Upper lobe of right lung (tissue), 1 donor: ENCODE results near the gene NDUFS3. TPM values are rescaled to one million over a fixed set of nuclear protein-coding genes. Genes with fewer than 3 reads are reported as not detected.

Experiments
- ATAC-seq: fragments of 200-7000 bp; cut with Tn5 transposase; one replicate; pipeline ENCODE4 v1.9.1; 2020; ENCODE audit warnings: mild to moderate bottlenecking, moderate library complexity
- DNase-seq: peaks from one replicate; pipeline ENCODE4 v3.0.0-alpha.2; 2020
- H3K27ac ChIP-seq: fragments of 200-600 bp; one replicate; pipeline ENCODE4 v1.8.0; 2022
- H3K27me3 ChIP-seq: fragments of 200-600 bp; one replicate; pipeline ENCODE4 v1.8.0; 2022; ENCODE audit warnings: mild to moderate bottlenecking
- H3K36me3 ChIP-seq: fragments of 200-600 bp; one replicate; pipeline ENCODE4 v1.8.0; 2022
- H3K4me1 ChIP-seq: fragments of 200-600 bp; one replicate; pipeline ENCODE4 v1.8.0; 2022
- H3K4me3 ChIP-seq: fragments of 200-600 bp; one replicate; pipeline ENCODE4 v1.8.0; 2022; ENCODE audit warnings: mild to moderate bottlenecking
- H3K9me3 ChIP-seq: fragments of 200-600 bp; one replicate; pipeline ENCODE4 v1.8.0; 2022
- CTCF ChIP-seq: fragments of 200-600 bp; IDR thresholded peaks from one replicate; pipeline ENCODE4 v1.8.0; 2022; ENCODE audit warnings: antibody characterized with exemption
- intact Hi-C: fragments of 100-400 bp; cut with DNase I; formaldehyde crosslinking; loops from one replicate; pipeline ENCODE4 v1.11.0; 2022
- total RNA-seq: library from RNA; stranded (reverse); fragmentation: NEBNext Ultra II Directional; extraction: Animal tissue kit (Norgen Biotek cat#: 25700); gene quantifications from one replicate; pipeline ENCODE4 v1.2.1, GENCODE V29; 2021
- donor health status: DM: no; HTN: yes; CAD: no; lungs with severe emphysema.

Gene NDUFS3
- total RNA-seq, 1 donor from 2014 or later: 76.2 TPM

GRCh38 chr11:47593934-47594855 lies 15.3 kb downstream of the NDUFS3 start, which contains the start of gene C1QTNF4:
C1QTNF4 (minus strand) TSS chr11:47594411; CDS start chr11:47590810, 3,601 bp downstream.
- H3K4me1 ChIP-seq: peaks cover 13% of the 10 kb centered on the region
- H3K9me3 ChIP-seq: no peaks in the 10 kb centered on the region
- ATAC-seq (peak; percentile 18), DNase-seq (no peak)
- peaks cover 34% of the 10 kb centered on the region for H3K27me3 ChIP-seq
- no peaks in the 10 kb centered on the region for H3K36me3 ChIP-seq
- H3K4me3 ChIP-seq: no peak within 1 kb of the TSS
- intact Hi-C loops: no loop called here
- no peak within 1 kb of the TSS for H3K27ac ChIP-seq
- no peak for TF ChIP-seq CTCF

- no peaks in the 10 kb centered on the region for H3K9me3 ChIP-seq
- H3K4me3 ChIP-seq: no peak overlapping the region
- no peak for DNase-seq
- intact Hi-C loops: no loop called here
- H3K4me1 ChIP-seq: peaks cover 13% of the 10 kb centered on the region
- H3K27ac ChIP-seq: no peak overlapping the region
- peak; percentile 17 for ATAC-seq
- no peak for TF ChIP-seq CTCF
- peaks cover 34% of the 10 kb centered on the region for H3K27me3 ChIP-seq
- H3K36me3 ChIP-seq: no peaks in the 10 kb centered on the region
Observed at GRCh38 chr11:47595029-47595428, 16.2 kb downstream of the NDUFS3 start.

- no peaks in the 10 kb centered on the region for H3K9me3 ChIP-seq
- H3K4me3 ChIP-seq: no peak overlapping the region
- H3K27ac ChIP-seq: no peak overlapping the region
- H3K4me1 ChIP-seq: peaks cover 13% of the 10 kb centered on the region
- DNase-seq (no peak), ATAC-seq (no peak)
- no peaks in the 10 kb centered on the region for H3K36me3 ChIP-seq
- peaks cover 27% of the 10 kb centered on the region for H3K27me3 ChIP-seq
- TF ChIP-seq CTCF: no peak
- intact Hi-C loops: no loop called here
Observed at GRCh38 chr11:47595967-47596366, 17.1 kb downstream of the NDUFS3 start.

- no peaks in the 10 kb centered on the region for H3K36me3 ChIP-seq
- DNase-seq (no peak), ATAC-seq (no peak)
- H3K27me3 ChIP-seq: peaks cover 3% of the 10 kb centered on the region
- intact Hi-C loops: no loop called here
- no peaks in the 10 kb centered on the region for H3K4me1 ChIP-seq
- no peak for TF ChIP-seq CTCF
- H3K27ac ChIP-seq: no peak overlapping the region
- H3K4me3 ChIP-seq: no peak overlapping the region
- H3K9me3 ChIP-seq: no peaks in the 10 kb centered on the region
Observed at GRCh38 chr11:47599902-47600301, 21.0 kb downstream of the NDUFS3 start.

- Histone ChIP-seq H3K27me3 (no peaks in the 10 kb centered on the region), H3K4me1 (no peaks in the 10 kb centered on the region), H3K27ac (no peak overlapping the region), H3K36me3 (no peaks in the 10 kb centered on the region), H3K9me3 (no peaks in the 10 kb centered on the region), H3K4me3 (no peak overlapping the region)
- ATAC-seq: no peak
- intact Hi-C loops: no loop called here
- DNase-seq: no peak
- TF ChIP-seq CTCF: no peak
Observed at GRCh38 chr11:47603295-47603694, 24.4 kb downstream of the NDUFS3 start.
